22Rv1 (cell line): ENCODE data around the gene NFIA.

ENCODE experiments used
- CTCF ChIP-seq: fragments of 450-650 bp; IDR thresholded peaks from 2 replicates; pipeline ENCODE4 v1.5.1; 2017; ENCODE audit warnings: mild to moderate bottlenecking
- ZFX ChIP-seq: fragments of 450-650 bp; IDR thresholded peaks from 2 replicates; pipeline ENCODE4 v1.6.1; 2017; ENCODE audit warnings: antibody characterized with exemption, borderline replicate concordance

DNA sequence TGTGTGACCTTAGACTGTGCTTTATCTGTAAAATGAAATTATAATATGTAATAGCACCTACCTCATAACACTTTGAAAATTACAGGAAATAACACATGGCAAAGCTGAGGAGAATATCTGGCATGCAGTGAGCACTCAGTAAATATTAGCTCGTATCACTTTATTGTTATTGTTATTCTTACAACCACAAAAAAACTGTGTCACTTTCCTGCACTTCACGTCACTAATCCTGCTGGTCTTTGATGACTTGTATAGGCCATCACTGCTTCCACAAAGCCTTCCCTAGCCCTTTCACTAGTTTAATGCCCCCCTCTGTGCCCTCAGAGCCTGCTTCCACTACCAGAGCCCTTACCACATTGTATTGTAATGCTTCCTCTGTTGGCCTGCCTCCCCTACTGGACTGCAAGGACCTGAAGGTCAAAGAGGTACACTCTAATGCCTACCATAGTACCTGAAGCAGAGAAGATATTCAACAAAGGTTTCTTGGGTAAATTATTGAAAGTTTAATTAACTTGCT is 231.6 kb downstream of the NFIA start:
- no peak for TF ChIP-seq CTCF
- no peak for TF ChIP-seq ZFX
